ENCODE measurements around the gene SETMAR.
"Not testable (repeated sequence)": the region's sequence is repeated elsewhere in the genome, so short reads cannot be mapped to it uniquely, and the experiment has no call there.

Gene SETMAR

DNA sequence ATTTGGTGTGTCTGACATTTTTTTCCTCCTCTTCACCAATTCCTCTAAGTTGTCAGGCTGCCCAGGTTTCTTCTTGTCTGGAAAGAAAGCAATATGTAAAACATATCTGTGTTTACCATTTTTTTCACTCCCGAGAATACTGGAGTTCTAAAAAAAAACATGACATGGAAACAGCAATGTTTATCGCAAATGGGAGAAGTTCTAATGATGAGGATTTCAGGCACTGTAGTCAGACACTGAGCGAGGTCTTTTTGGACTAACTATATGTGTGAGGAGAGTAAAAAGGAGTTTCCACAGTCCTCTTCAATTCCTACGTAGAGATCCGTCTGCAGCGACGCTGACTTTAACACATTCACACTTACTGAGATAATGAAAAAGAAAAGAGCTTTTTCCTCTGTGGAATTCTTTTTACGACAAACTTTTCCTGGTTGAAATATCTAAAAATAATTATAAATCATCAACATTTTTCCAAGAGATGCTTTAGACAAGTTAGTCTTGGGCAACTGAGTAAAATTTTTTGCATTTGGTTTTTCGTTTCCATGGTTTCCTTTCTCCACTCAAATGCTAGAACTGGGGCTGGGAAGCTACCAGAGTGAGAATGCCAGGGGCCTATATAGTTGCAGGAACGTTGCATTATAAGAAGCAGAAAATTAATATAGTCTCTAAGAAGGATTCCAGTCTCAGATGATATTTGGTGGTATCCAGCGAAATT lies 8.4 kb upstream of the SETMAR start:
- Histone ChIP-seq H3K36me3 (ENCODE audit: control insufficient read depth, insufficient read depth, low read length) (no peaks in the 10 kb centered on the region), H2BK15ac (replicated peaks; ENCODE audit: low read depth) (no peak overlapping the region), H2BK5ac (ENCODE audit: low read length) (no peak overlapping the region), H4K8ac (ENCODE audit: low read depth, low read length) (no peak overlapping the region), H3K4ac (ENCODE audit: low read depth, low read length) (no peak overlapping the region), H3K79me2 (ENCODE audit: control insufficient read depth, insufficient read depth, low read length) (no peaks in the 10 kb centered on the region), H3K27me3 (ENCODE audit: insufficient read depth, low read length, poor library complexity) (no peaks in the 10 kb centered on the region), H3K56ac (ENCODE audit: low read length) (no peak overlapping the region), H3K4me2 (ENCODE audit: low read length) (no peak overlapping the region), H4K5ac (ENCODE audit: low read length) (no peak overlapping the region), H3K4me1 (ENCODE audit: control insufficient read depth, low read depth, low read length) (no peaks in the 10 kb centered on the region), H3K4me3 (ENCODE audit: low read length) (no peak overlapping the region), H2AK5ac (ENCODE audit: low read length) (no peak overlapping the region), H3K9ac (ENCODE audit: low read length) (no peak overlapping the region), H3K18ac (ENCODE audit: low read length) (no peak overlapping the region), H3K79me1 (ENCODE audit: low read length) (no peaks in the 10 kb centered on the region), H2BK120ac (ENCODE audit: low read depth, low read length) (no peak overlapping the region), H3K23ac (ENCODE audit: low read length) (no peak overlapping the region), H3K27ac (ENCODE audit: low read depth, low read length) (no peak overlapping the region)
- WGBS (ENCODE audit: extremely low coverage, insufficient coverage, low lambda C conversion rate): no CpG with 5 or more reads among the region's 11 CpGs
- DNase-seq: no peak

DNA sequence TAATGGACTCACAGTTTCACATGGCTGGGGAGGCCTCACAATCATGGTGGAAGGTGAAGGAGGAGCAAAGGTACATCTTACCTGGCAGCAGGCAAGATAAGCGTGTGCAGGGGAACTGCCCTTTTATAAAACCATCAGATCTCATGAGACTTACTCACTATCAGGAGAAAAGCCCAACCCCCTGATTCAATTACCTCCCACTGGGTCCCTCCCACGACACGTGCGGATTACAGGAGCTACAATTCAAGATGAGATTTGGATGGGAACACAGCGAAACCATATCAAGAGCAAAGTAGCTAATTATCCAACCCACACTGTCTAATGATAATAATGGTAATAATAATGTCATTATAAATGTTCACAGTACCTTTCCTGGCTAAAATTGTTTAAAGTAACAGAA lies 6.7 kb upstream of the SETMAR start:
- not testable (repeated sequence) for H3K4ac ChIP-seq (ENCODE audit: low read depth, low read length); H4K8ac ChIP-seq (ENCODE audit: low read depth, low read length); H2BK5ac ChIP-seq (ENCODE audit: low read length)

DNA sequence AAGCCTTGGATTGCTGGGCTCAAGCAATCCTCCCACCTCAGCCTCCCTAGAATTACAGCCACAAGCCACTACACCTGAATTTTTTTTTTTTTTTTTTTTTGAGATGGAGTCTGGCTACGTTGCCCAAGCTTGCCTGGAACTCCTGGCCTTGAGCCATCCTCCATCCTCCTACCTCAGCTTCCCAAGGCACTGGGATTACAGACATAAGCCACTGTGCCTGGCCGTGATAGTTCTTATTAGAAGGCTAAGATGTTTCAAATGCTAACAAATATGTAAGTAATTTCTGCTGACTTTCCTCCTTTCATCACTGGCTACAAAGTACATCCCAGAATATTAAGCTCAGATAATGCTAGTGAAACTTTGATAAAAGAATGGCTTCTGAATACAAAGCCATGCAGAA lies 5.7 kb upstream of the SETMAR start:
- H3K4me1 ChIP-seq (ENCODE audit: control insufficient read depth, low read depth, low read length): no peaks in the 10 kb centered on the region
- no peak overlapping the region for H3K18ac ChIP-seq (ENCODE audit: low read length)

More for the DNA sequence above, 6.7 kb upstream of the SETMAR start:
- H3K9ac ChIP-seq (ENCODE audit: low read length); H4K5ac ChIP-seq (ENCODE audit: low read length); H3K18ac ChIP-seq (ENCODE audit: low read length); H3K27me3 ChIP-seq (ENCODE audit: insufficient read depth, low read length, poor library complexity); H2AK5ac ChIP-seq (ENCODE audit: low read length); H3K36me3 ChIP-seq (ENCODE audit: control insufficient read depth, insufficient read depth, low read length); H3K4me2 ChIP-seq (ENCODE audit: low read length); H2BK120ac ChIP-seq (ENCODE audit: low read depth, low read length); H3K79me1 ChIP-seq (ENCODE audit: low read length); H3K79me2 ChIP-seq (ENCODE audit: control insufficient read depth, insufficient read depth, low read length); H2BK15ac ChIP-seq (replicated peaks; ENCODE audit: low read depth); H3K4me1 ChIP-seq (ENCODE audit: control insufficient read depth, low read depth, low read length); H3K56ac ChIP-seq (ENCODE audit: low read length); H3K4me3 ChIP-seq (ENCODE audit: low read length); H3K23ac ChIP-seq (ENCODE audit: low read length); H3K27ac ChIP-seq (ENCODE audit: low read depth, low read length): not testable (repeated sequence)
- no CpG with 5 or more reads among the region's 5 CpGs for WGBS (ENCODE audit: extremely low coverage, insufficient coverage, low lambda C conversion rate)
- peak; percentile 32 for DNase-seq

DNA sequence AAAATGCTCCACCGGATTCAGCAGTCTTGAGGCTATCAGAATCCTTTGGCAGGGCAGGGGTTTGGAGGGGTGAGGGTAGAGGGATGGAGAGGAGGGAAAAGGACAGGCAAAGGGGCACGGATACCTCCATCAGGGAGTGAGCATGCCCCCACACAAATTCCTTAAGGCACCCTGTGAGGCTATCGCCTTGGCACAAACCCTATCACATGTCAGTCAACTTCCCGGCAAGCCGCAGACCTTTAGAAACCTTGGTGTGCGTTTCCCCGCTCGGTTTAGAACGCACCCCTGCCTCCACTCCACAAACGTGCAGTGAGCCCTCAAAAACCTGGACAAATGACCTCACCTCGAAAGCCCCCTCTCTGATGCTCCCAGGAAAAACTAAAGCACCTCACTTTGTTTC lies 422 bp upstream of the SETMAR start:
- Histone ChIP-seq H3K79me1 (ENCODE audit: low read length) (peaks cover 5% of the 10 kb centered on the region), H3K79me2 (ENCODE audit: control insufficient read depth, insufficient read depth, low read length) (peaks cover 6% of the 10 kb centered on the region), H3K18ac (ENCODE audit: low read length) (no peak overlapping the region), H3K27me3 (ENCODE audit: insufficient read depth, low read length, poor library complexity) (no peaks in the 10 kb centered on the region), H3K23ac (ENCODE audit: low read length) (no peak overlapping the region), H4K8ac (ENCODE audit: low read depth, low read length) (no peak overlapping the region), H3K36me3 (ENCODE audit: control insufficient read depth, insufficient read depth, low read length) (no peaks in the 10 kb centered on the region), H3K4me1 (ENCODE audit: control insufficient read depth, low read depth, low read length) (peaks cover 2% of the 10 kb centered on the region), H2AK5ac (ENCODE audit: low read length) (no peak overlapping the region), H3K9ac (ENCODE audit: low read length) (peak overlapping the region; percentile 41), H4K5ac (ENCODE audit: low read length) (no peak overlapping the region), H2BK5ac (ENCODE audit: low read length) (no peak overlapping the region), H3K56ac (ENCODE audit: low read length) (peak overlapping the region; percentile 75), H2BK15ac (replicated peaks; ENCODE audit: low read depth) (no peak overlapping the region), H3K4me3 (ENCODE audit: low read length) (no peak overlapping the region), H2BK120ac (ENCODE audit: low read depth, low read length) (no peak overlapping the region), H3K4me2 (ENCODE audit: low read length) (peak overlapping the region; percentile 12), H3K4ac (ENCODE audit: low read depth, low read length) (no peak overlapping the region), H3K27ac (ENCODE audit: low read depth, low read length) (no peak overlapping the region)
- WGBS (ENCODE audit: extremely low coverage, insufficient coverage, low lambda C conversion rate): no CpG with 5 or more reads among the region's 11 CpGs
- DNase-seq: no peak

More for the DNA sequence above, 5.7 kb upstream of the SETMAR start:
- H3K23ac ChIP-seq (ENCODE audit: low read length): no peak overlapping the region
- no peak overlapping the region for H2BK120ac ChIP-seq (ENCODE audit: low read depth, low read length)
- DNase-seq: no peak
- no peak overlapping the region for H3K4ac ChIP-seq (ENCODE audit: low read depth, low read length)
- no peak overlapping the region for H3K27ac ChIP-seq (ENCODE audit: low read depth, low read length)
- no peak overlapping the region for H2BK15ac ChIP-seq (replicated peaks; ENCODE audit: low read depth)
- no peak overlapping the region for H4K5ac ChIP-seq (ENCODE audit: low read length)
- H3K9ac ChIP-seq (ENCODE audit: low read length): no peak overlapping the region
- no peak overlapping the region for H3K4me2 ChIP-seq (ENCODE audit: low read length)
- H2BK5ac ChIP-seq (ENCODE audit: low read length): no peak overlapping the region
- H2AK5ac ChIP-seq (ENCODE audit: low read length): no peak overlapping the region
- H3K79me1 ChIP-seq (ENCODE audit: low read length): no peaks in the 10 kb centered on the region
- no peaks in the 10 kb centered on the region for H3K27me3 ChIP-seq (ENCODE audit: insufficient read depth, low read length, poor library complexity)
- H3K36me3 ChIP-seq (ENCODE audit: control insufficient read depth, insufficient read depth, low read length): no peaks in the 10 kb centered on the region
- H3K4me3 ChIP-seq (ENCODE audit: low read length): no peak overlapping the region
- no peak overlapping the region for H3K56ac ChIP-seq (ENCODE audit: low read length)
- H4K8ac ChIP-seq (ENCODE audit: low read depth, low read length): no peak overlapping the region
- no CpG with 5 or more reads among the region's 2 CpGs for WGBS (ENCODE audit: extremely low coverage, insufficient coverage, low lambda C conversion rate)
- H3K79me2 ChIP-seq (ENCODE audit: control insufficient read depth, insufficient read depth, low read length): no peaks in the 10 kb centered on the region

DNA sequence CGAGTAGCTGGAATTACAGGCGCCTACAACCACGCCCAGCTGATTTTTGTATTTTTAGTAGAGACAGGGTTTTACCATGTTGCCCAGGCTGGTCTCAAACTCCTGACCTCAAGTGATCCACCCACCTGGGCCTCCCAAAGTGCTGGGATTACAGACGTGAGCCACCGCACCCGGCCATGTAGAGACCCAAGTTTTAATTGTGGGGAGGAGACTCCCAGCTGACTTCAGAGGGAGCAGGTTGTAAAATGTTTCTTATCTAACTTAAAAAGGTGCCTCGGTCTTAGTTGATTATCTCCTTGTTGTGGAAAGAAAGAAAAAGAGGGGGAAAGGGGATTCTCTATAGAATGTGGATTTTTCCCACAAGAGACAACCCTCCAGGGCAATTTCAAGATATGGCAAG lies 2.0 kb downstream of the SETMAR start:
- not testable (repeated sequence) for H3K18ac ChIP-seq (ENCODE audit: low read length); H3K4me3 ChIP-seq (ENCODE audit: low read length); H4K8ac ChIP-seq (ENCODE audit: low read depth, low read length); H2AK5ac ChIP-seq (ENCODE audit: low read length); H3K36me3 ChIP-seq (ENCODE audit: control insufficient read depth, insufficient read depth, low read length); H2BK5ac ChIP-seq (ENCODE audit: low read length); H3K4me1 ChIP-seq (ENCODE audit: control insufficient read depth, low read depth, low read length); H2BK120ac ChIP-seq (ENCODE audit: low read depth, low read length); DNase-seq; H3K9ac ChIP-seq (ENCODE audit: low read length); H3K27me3 ChIP-seq (ENCODE audit: insufficient read depth, low read length, poor library complexity); H3K56ac ChIP-seq (ENCODE audit: low read length); H3K23ac ChIP-seq (ENCODE audit: low read length); H2BK15ac ChIP-seq (replicated peaks; ENCODE audit: low read depth); H4K5ac ChIP-seq (ENCODE audit: low read length); H3K27ac ChIP-seq (ENCODE audit: low read depth, low read length); H3K4ac ChIP-seq (ENCODE audit: low read depth, low read length); H3K79me1 ChIP-seq (ENCODE audit: low read length); H3K4me2 ChIP-seq (ENCODE audit: low read length); H3K79me2 ChIP-seq (ENCODE audit: control insufficient read depth, insufficient read depth, low read length)
- no CpG with 5 or more reads among the region's 7 CpGs for WGBS (ENCODE audit: extremely low coverage, insufficient coverage, low lambda C conversion rate)

DNA sequence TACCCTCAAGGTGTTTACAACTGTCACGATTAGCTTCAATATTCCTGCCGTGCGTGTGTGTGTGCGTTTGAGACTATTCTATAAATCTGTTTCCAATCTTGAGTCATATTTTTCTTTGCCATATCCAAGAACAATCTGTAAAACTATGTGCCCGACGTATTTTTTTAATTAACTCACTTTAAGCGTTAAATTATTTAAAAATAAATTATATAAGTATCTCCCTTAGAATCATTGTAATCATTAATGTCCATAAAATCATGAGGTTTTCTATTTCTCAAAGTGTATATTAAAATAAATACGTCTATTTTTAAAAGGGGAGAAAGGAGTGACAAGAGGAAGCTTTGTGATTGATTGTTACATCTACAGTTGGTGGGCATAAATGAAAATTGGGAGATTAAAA lies 2.9 kb downstream of the SETMAR start:
- WGBS (ENCODE audit: extremely low coverage, insufficient coverage, low lambda C conversion rate): 100% methylated on average over 3 of the region's 8 CpGs
- H3K4me1 ChIP-seq (ENCODE audit: control insufficient read depth, low read depth, low read length): peaks cover 6% of the 10 kb centered on the region
- no peak overlapping the region for H4K8ac ChIP-seq (ENCODE audit: low read depth, low read length)

More for the DNA sequence above, 2.9 kb downstream of the SETMAR start:
- Histone ChIP-seq H3K79me2 (ENCODE audit: control insufficient read depth, insufficient read depth, low read length) (peaks cover 6% of the 10 kb centered on the region), H3K23ac (ENCODE audit: low read length) (no peak overlapping the region), H2BK15ac (replicated peaks; ENCODE audit: low read depth) (no peak overlapping the region), H3K4ac (ENCODE audit: low read depth, low read length) (no peak overlapping the region), H3K27ac (ENCODE audit: low read depth, low read length) (no peak overlapping the region), H3K18ac (ENCODE audit: low read length) (no peak overlapping the region), H3K56ac (ENCODE audit: low read length) (no peak overlapping the region), H3K4me3 (ENCODE audit: low read length) (no peak overlapping the region), H2BK5ac (ENCODE audit: low read length) (no peak overlapping the region), H3K79me1 (ENCODE audit: low read length) (peaks cover 7% of the 10 kb centered on the region), H4K5ac (ENCODE audit: low read length) (no peak overlapping the region), H3K36me3 (ENCODE audit: control insufficient read depth, insufficient read depth, low read length) (no peaks in the 10 kb centered on the region), H3K4me2 (ENCODE audit: low read length) (no peak overlapping the region), H2AK5ac (ENCODE audit: low read length) (no peak overlapping the region), H3K27me3 (ENCODE audit: insufficient read depth, low read length, poor library complexity) (no peaks in the 10 kb centered on the region), H3K9ac (ENCODE audit: low read length) (no peak overlapping the region), H2BK120ac (ENCODE audit: low read depth, low read length) (no peak overlapping the region)
- DNase-seq: no peak
